HL-60 (cell line): ENCODE results near the gene SWSAP1.

Source experiments
- CTCF ChIP-seq: IDR thresholded peaks from one replicate; pipeline ENCODE4 v1.5.1; 2011; ENCODE audit warnings: low read length, control low read depth, inconsistent platforms; ENCODE audit not compliant: insufficient read depth
- POLR2AphosphoS5 ChIP-seq: IDR thresholded peaks from 2 replicates; pipeline ENCODE4 v1.6.1; 2012; ENCODE audit warnings: low read depth
- REST ChIP-seq: IDR thresholded peaks from 2 replicates; pipeline ENCODE4 v1.6.1; 2012; ENCODE audit warnings: low read depth; ENCODE audit not compliant: insufficient replicate concordance
- SPI1 ChIP-seq: IDR thresholded peaks from 2 replicates; pipeline ENCODE4 v1.6.1; 2012; ENCODE audit warnings: low read depth, mild to moderate bottlenecking, borderline replicate concordance

- TF ChIP-seq CTCF: no peak
- TF ChIP-seq REST: no peak
- TF ChIP-seq POLR2AphosphoS5: no peak
- no peak for TF ChIP-seq SPI1
Measured at GRCh38 chr19:11397089-11397610, 22.7 kb downstream of the SWSAP1 start.
